HepG2 (cell line): ENCODE results near the gene RHOT2. TPM values are rescaled to one million over a fixed set of nuclear protein-coding genes. Genes with fewer than 3 reads are reported as not detected.
A peak's percentile ranks its signal among the peaks of the same experiment; 100 is the strongest.

Experiments used
- ARNT2 ChIP-seq: sonication (generic); formaldehyde crosslinking; IDR thresholded peaks from 2 replicates; pipeline ENCODE4 v1.8.0; 2022; ENCODE audit warnings: mild to moderate bottlenecking, low read depth, missing genetic modification reagents, moderate library complexity
- BCL3 ChIP-seq: sonication (generic); formaldehyde crosslinking; IDR thresholded peaks from 2 replicates; pipeline ENCODE4 v1.5.1; 2020; ENCODE audit warnings: mild to moderate bottlenecking, missing genetic modification reagents, moderate library complexity
- CEBPB ChIP-seq: IDR thresholded peaks from 2 replicates; pipeline ENCODE4 v1.6.1; 2011; ENCODE audit warnings: low read depth, low read length, improper control_type of control experiment, borderline replicate concordance
- CENPT ChIP-seq: sonication (generic); formaldehyde crosslinking; IDR thresholded peaks from 2 replicates; pipeline ENCODE4 v1.8.0; 2022; ENCODE audit warnings: low read depth, mild to moderate bottlenecking, moderate library complexity, missing genetic modification reagents
- ESRRA ChIP-seq: sonication (generic); formaldehyde crosslinking; IDR thresholded peaks from 2 replicates; pipeline ENCODE4 v1.5.1; 2020; ENCODE audit warnings: mild to moderate bottlenecking, low read depth, missing genetic modification reagents
- ETV6 ChIP-seq: sonication (generic); formaldehyde crosslinking; conservative IDR thresholded peaks from 2 replicates; pipeline ENCODE4 v1.4.0; 2020; ENCODE audit warnings: missing genetic modification reagents
- GMEB1 ChIP-seq: sonication (generic); formaldehyde crosslinking; IDR thresholded peaks from 2 replicates; pipeline ENCODE4 v1.5.1; 2020; ENCODE audit warnings: missing genetic modification reagents, mild to moderate bottlenecking, borderline replicate concordance
- GTF2F1 ChIP-seq: fragments of 150-350 bp; IDR thresholded peaks from 2 replicates; pipeline ENCODE4 v1.6.1; 2014; ENCODE audit warnings: low read length
- SRY ChIP-seq: sonication (generic); formaldehyde crosslinking; IDR thresholded peaks from 2 replicates; pipeline ENCODE4 v1.8.0; 2022; ENCODE audit warnings: mild to moderate bottlenecking, missing genetic modification reagents
- TOE1 ChIP-seq: sonication (generic); formaldehyde crosslinking; IDR thresholded peaks from 2 replicates; pipeline ENCODE4 v1.4.0; 2020; ENCODE audit warnings: mild to moderate bottlenecking, missing genetic modification reagents
- ZNF382 ChIP-seq: sonication (generic); formaldehyde crosslinking; IDR thresholded peaks from 2 replicates; pipeline ENCODE4 v1.5.0; 2020; ENCODE audit warnings: missing genetic modification reagents, mild to moderate bottlenecking, borderline replicate concordance
- ZNF431 ChIP-seq: sonication (generic); formaldehyde crosslinking; IDR thresholded peaks from 2 replicates; pipeline ENCODE4 v1.9.0; 2022; ENCODE audit warnings: missing genetic modification reagents, low read depth, mild to moderate bottlenecking, borderline replicate concordance
- ZNF546 ChIP-seq: sonication (generic); formaldehyde crosslinking; conservative IDR thresholded peaks from 2 replicates; pipeline ENCODE4 v1.8.1; 2023; ENCODE audit warnings: mild to moderate bottlenecking, missing genetic modification reagents
- ZNF557 ChIP-seq: sonication (generic); formaldehyde crosslinking; IDR thresholded peaks from 2 replicates; pipeline ENCODE4 v1.4.0; 2020; ENCODE audit warnings: missing genetic modification reagents
- ZNF567 ChIP-seq: sonication (generic); formaldehyde crosslinking; IDR thresholded peaks from 2 replicates; pipeline ENCODE4 v1.8.1; 2023; ENCODE audit warnings: mild to moderate bottlenecking, missing genetic modification reagents, borderline replicate concordance
- ZNF629 ChIP-seq: sonication (generic); formaldehyde crosslinking; conservative IDR thresholded peaks from 2 replicates; pipeline ENCODE4 v1.5.0; 2020; ENCODE audit warnings: missing genetic modification reagents
- ZNF724P ChIP-seq: sonication (generic); formaldehyde crosslinking; IDR thresholded peaks from 2 replicates; pipeline ENCODE4 v1.8.0; 2022; ENCODE audit warnings: missing genetic modification reagents, borderline replicate concordance
- polyA plus RNA-seq, 8 experiments: library from polyadenylated mRNA; depleted of rRNA in 3 of 8; stranded (reverse) in 7 of 8; unstranded in 1 of 8; fragments of >200 nt; fragmentation: Illumina TruSeq in 4 of 8; extraction: Trizol in 4 of 8; gene quantifications; 2 replicates each; pipeline versions ENCODE4 v1.2.1 to v1.2.3, GENCODE V29; 2011 to 2016; ENCODE audit warnings: low read depth in 4 of 8, missing spikeins in 1 of 8, mixed read lengths in 1 of 8; ENCODE audit not compliant: insufficient read depth in 1 of 8
- total RNA-seq, 5 experiments: library from RNA; depleted of rRNA; stranded (reverse); fragments of >200 nt; fragmentation: Illumina TruSeq; extraction: Trizol; gene quantifications; 2 replicates each; pipeline ENCODE4 v1.2.3, GENCODE V29; 2016; ENCODE audit warnings: low read depth in 1 of 5
- TF ChIP-seq, protein P1 (sequence below), 2 experiments: sonication (generic) in 1 of 2; formaldehyde crosslinking in 1 of 2; IDR thresholded peaks; 2 replicates each; pipeline versions ENCODE4 v1.4.0 to v1.6.1; 2018 to 2020; ENCODE audit warnings: missing genetic modification reagents in 2 of 2, borderline replicate concordance in 1 of 2, low read depth in 1 of 2, mild to moderate bottlenecking in 1 of 2, missing biosample characterization in 1 of 2
- TF ChIP-seq, protein P2 (sequence below): sonication (generic); formaldehyde crosslinking; IDR thresholded peaks from 2 replicates; pipeline ENCODE4 v1.4.0; 2020; ENCODE audit warnings: missing genetic modification reagents, mild to moderate bottlenecking, borderline replicate concordance
- TF ChIP-seq, protein P3 (sequence below): sonication (generic); formaldehyde crosslinking; IDR thresholded peaks from 2 replicates; pipeline ENCODE4 v1.4.0; 2020; ENCODE audit warnings: missing genetic modification reagents

RHOT2 gene
- total and polyA plus RNA-seq, 2 of the 13 experiments (the other 11 are each of a cell fraction or from before 2014, with no cell fraction given), result 63.6 to 76.9 TPM

DNA sequence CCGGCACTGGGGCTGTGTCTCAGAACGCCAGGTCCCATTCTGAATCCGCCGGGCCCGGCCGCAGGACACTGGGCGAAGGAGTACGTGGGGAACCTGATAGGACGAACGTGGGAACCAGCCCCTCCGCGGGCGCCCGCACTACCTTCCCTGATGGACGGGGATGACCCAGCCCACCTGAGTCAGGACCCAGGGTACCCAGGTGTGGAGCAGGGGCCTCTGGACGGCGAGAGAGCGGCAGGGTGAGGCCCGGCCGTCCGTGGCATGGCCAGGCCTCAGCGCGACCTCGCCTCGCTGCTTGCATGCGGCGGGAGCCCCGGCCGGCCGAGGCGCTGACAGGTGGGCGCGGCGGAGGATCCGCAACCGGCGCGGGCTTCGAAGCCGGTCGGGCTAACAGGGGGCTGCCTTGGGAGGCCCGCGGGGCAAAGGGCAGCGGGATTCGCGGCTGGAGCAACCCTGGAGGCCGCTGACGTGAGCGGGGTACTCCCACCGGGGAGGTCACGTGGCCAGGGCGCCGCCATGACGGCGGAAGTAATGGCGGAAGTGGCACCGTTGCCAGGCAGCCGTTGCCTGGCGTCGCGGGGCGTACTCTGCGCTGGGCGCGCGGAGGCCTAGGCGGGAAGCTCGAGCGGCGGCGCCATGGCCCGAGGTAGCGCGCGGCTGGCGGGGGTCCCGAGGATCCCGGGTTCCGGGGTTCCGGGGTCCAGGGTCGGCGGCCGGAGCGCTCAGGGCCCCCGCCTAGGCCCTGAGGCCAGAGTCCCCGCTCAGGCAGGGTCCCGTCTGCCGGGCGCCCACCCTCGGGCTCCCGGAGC is 18.9 kb upstream of the RHOT2 start, which contains the start of gene WDR90 (continued):
- TF ChIP-seq, protein P1, sequence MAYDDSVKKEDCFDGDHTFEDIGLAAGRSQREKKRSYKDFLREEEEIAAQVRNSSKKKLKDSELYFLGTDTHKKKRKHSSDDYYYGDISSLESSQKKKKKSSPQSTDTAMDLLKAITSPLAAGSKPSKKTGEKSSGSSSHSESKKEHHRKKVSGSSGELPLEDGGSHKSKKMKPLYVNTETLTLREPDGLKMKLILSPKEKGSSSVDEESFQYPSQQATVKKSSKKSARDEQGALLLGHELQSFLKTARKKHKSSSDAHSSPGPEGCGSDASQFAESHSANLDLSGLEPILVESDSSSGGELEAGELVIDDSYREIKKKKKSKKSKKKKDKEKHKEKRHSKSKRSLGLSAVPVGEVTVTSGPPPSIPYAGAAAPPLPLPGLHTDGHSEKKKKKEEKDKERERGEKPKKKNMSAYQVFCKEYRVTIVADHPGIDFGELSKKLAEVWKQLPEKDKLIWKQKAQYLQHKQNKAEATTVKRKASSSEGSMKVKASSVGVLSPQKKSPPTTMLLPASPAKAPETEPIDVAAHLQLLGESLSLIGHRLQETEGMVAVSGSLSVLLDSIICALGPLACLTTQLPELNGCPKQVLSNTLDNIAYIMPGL (CRISPR knock-in tag; IDR thresholded peaks at IDR 0.05; ENCODE audit: borderline replicate concordance in 1 of 2, low read depth in 1 of 2), result peak; percentile 62 to 88
- TF ChIP-seq ESRRA (CRISPR knock-in tag) (peak; percentile 48), BCL3 (CRISPR knock-in tag) (peak; percentile 67), GMEB1 (peak; percentile 84), ZNF431 (CRISPR knock-in tag) (peak; percentile 73; the same call in 1 of the 2 replicates), ARNT2 (peak; percentile 92), GTF2F1 (no peak), ZNF724P (CRISPR knock-in tag) (peak; percentile 97), ZNF557 (no peak), ZNF567 (peak; percentile 90; the same call in 1 of the 2 replicates), TOE1 (no peak), SRY (peak; percentile 91), ZNF382 (no peak), ZNF629 (CRISPR knock-in tag) (peak; percentile 44; the same call in 1 of the 2 replicates), CEBPB (peak; percentile 41; the same call in 1 of the 2 replicates), CENPT (peak; percentile 45; the same call in 1 of the 2 replicates), ETV6 (CRISPR knock-in tag) (peak; percentile 96), ZNF546 (CRISPR knock-in tag) (0 out of 2 replicates have a peak, but pooled peaks have one; percentile 85)
- TF ChIP-seq, protein P2, sequence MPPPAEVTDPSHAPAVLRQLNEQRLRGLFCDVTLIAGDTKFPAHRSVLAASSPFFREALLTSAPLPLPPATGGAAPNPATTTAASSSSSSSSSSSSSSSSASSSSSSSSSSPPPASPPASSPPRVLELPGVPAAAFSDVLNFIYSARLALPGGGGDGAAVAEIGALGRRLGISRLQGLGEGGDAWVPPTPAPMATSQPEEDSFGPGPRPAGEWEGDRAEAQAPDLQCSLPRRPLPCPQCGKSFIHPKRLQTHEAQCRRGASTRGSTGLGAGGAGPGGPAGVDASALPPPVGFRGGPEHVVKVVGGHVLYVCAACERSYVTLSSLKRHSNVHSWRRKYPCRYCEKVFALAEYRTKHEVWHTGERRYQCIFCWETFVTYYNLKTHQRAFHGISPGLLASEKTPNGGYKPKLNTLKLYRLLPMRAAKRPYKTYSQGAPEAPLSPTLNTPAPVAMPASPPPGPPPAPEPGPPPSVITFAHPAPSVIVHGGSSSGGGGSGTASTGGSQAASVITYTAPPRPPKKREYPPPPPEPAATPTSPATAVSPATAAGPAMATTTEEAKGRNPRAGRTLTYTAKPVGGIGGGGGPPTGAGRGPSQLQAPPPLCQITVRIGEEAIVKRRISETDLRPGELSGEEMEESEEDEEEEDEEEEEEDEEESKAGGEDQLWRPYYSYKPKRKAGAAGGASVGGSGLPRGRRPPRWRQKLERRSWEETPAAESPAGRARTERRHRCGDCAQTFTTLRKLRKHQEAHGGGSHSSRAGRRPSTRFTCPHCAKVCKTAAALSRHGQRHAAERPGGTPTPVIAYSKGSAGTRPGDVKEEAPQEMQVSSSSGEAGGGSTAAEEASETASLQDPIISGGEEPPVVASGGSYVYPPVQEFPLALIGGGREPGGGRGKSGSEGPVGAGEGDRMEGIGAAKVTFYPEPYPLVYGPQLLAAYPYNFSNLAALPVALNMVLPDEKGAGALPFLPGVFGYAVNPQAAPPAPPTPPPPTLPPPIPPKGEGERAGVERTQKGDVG, result no peak
- TF ChIP-seq, protein P3, sequence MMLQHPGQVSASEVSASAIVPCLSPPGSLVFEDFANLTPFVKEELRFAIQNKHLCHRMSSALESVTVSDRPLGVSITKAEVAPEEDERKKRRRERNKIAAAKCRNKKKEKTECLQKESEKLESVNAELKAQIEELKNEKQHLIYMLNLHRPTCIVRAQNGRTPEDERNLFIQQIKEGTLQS, result peak; percentile 69; the same call in 1 of the 2 replicates
